NAMALWA (cell line): Measurements from ENCODE around the gene PRLHR.

ENCODE experiments used
- DNase-seq: peaks from one replicate; pipeline ENCODE4 v3.0.0-alpha.2; 2015; ENCODE audit warnings: low spot score

PRLHR gene

GRCh38 chr10:118587881-118588651 lies 7.4 kb downstream of the PRLHR start:
- DNase-seq, result no peak

GRCh38 chr10:118586911-118587310 lies 8.5 kb downstream of the PRLHR start:
- no peak for DNase-seq

- no peak for DNase-seq
Observed at GRCh38 chr10:118585794-118586193, 9.7 kb downstream of the PRLHR start.

GRCh38 chr10:118585234-118585633 lies 10.2 kb downstream of the PRLHR start:
- DNase-seq, result no peak

- no peak for DNase-seq
Observed at GRCh38 chr10:118584181-118584954, 11.1 kb downstream of the PRLHR start.

- DNase-seq, result no peak
Observed at GRCh38 chr10:118583611-118584010, 11.8 kb downstream of the PRLHR start.

- no peak for DNase-seq
Observed at GRCh38 chr10:118582511-118582910, 12.9 kb downstream of the PRLHR start.

GRCh38 chr10:118581340-118581739 lies 14.1 kb downstream of the PRLHR start:
- no peak for DNase-seq

GRCh38 chr10:118580702-118581101 lies 14.7 kb downstream of the PRLHR start:
- no peak for DNase-seq

- no peak for DNase-seq
Observed at GRCh38 chr10:118573512-118573911, 21.9 kb downstream of the PRLHR start.

GRCh38 chr10:118572256-118573041 lies 23.0 kb downstream of the PRLHR start:
- no peak for DNase-seq

GRCh38 chr10:118571123-118571522 lies 24.3 kb downstream of the PRLHR start:
- DNase-seq, result no peak

GRCh38 chr10:118570591-118570990 lies 24.9 kb downstream of the PRLHR start:
- no peak for DNase-seq

GRCh38 chr10:118569882-118570252 lies 25.6 kb downstream of the PRLHR start:
- DNase-seq, result no peak

GRCh38 chr10:118569241-118569881 lies 26.1 kb downstream of the PRLHR start:
- no peak for DNase-seq

GRCh38 chr10:118568327-118568848 lies 27.1 kb downstream of the PRLHR start:
- DNase-seq, result peak; percentile 86

- DNase-seq, result no peak
Observed at GRCh38 chr10:118567701-118568248, 27.7 kb downstream of the PRLHR start.

GRCh38 chr10:118566911-118567310 lies 28.5 kb downstream of the PRLHR start:
- no peak for DNase-seq

- no peak for DNase-seq
Observed at GRCh38 chr10:118565301-118566075, 30.0 kb downstream of the PRLHR start.

GRCh38 chr10:118564652-118565051 lies 30.8 kb downstream of the PRLHR start:
- DNase-seq, result no peak

- no peak for DNase-seq
Observed at GRCh38 chr10:118564114-118564513, 31.3 kb downstream of the PRLHR start.
